ENCODE measurements around the gene KDM4C.

DNA sequence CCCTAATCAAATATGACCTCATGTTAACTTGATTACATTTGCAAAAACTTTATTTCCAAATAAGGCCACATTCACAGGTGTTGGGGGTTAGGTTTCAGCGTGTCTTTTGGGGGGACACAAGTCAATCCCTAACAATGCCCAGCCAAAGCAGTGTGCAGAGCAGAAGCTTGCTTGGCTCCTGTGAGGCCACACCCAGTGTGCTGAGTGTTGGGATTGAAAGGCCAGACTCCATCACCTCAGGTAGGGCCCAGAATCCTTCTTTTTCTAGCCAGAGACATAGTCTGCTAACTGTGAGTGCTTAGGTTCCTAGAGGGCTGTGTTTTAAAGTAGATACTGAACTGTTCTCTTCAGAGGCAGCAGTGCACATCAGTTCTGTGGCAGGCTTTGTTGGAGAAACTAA, 27.9 kb downstream of the KDM4C start:
- TF ChIP-seq, protein P1, sequence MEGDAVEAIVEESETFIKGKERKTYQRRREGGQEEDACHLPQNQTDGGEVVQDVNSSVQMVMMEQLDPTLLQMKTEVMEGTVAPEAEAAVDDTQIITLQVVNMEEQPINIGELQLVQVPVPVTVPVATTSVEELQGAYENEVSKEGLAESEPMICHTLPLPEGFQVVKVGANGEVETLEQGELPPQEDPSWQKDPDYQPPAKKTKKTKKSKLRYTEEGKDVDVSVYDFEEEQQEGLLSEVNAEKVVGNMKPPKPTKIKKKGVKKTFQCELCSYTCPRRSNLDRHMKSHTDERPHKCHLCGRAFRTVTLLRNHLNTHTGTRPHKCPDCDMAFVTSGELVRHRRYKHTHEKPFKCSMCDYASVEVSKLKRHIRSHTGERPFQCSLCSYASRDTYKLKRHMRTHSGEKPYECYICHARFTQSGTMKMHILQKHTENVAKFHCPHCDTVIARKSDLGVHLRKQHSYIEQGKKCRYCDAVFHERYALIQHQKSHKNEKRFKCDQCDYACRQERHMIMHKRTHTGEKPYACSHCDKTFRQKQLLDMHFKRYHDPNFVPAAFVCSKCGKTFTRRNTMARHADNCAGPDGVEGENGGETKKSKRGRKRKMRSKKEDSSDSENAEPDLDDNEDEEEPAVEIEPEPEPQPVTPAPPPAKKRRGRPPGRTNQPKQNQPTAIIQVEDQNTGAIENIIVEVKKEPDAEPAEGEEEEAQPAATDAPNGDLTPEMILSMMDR (IDR thresholded peaks at IDR 0.05), result no peak
- TF ChIP-seq POLR2AphosphoS5 (IDR thresholded peaks at IDR 0.05), result no peak
- no peak for TF ChIP-seq EP300 (IDR thresholded peaks at IDR 0.05)

Measured in sigmoid colon (tissue), 4 donors.